HG03064 (cell line): ENCODE results near the gene UBXN11.
"Not testable (repeated sequence)": the region's sequence is repeated elsewhere in the genome, so short reads cannot be mapped to it uniquely, and the experiment has no call there.

Experiments used
- ATAC-seq: cut with Tn5 transposase; IDR thresholded peaks from one replicate; pipeline ENCODE4 v1.9.1; 2021; ENCODE audit warnings: low read depth; ENCODE audit not compliant: unreplicated experiment

UBXN11 gene

DNA sequence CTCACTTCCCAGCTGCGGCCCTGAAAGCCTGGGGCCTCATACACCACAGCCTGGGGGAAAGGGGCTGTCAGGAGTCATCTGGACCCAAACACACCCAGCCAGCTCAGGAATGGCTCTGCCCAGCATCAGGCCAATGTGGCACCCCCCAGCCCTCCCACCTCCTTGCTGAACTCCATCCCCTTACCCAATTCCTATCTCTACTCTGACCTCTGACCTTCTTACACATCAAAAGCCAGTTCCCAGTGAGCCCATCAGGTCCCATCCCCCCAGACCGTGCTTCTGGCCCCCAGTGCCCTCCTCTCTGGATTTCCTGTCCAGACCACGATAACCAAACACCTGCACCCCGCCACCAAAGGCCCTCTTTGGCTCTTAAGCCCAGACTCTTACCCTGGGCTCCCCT, 31.2 kb upstream of the UBXN11 start:
- ATAC-seq = no peak

DNA sequence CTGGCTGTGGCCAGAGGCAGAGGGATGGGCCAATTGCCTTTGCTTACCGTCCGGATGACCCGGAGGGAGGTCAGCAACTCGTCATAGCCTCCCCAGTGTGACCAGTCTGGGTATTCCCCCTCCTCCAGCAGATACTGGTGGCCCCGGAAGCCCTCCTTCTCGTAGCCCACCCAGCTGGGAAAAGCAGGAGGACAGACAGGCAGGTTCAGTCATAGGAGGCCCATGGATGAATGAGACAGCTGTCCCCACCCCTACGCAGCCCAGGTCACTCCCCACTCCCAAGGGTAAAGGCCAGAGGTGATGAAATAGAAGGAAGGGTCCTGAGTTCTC, 30.7 kb upstream of the UBXN11 start:
- no peak for ATAC-seq

DNA sequence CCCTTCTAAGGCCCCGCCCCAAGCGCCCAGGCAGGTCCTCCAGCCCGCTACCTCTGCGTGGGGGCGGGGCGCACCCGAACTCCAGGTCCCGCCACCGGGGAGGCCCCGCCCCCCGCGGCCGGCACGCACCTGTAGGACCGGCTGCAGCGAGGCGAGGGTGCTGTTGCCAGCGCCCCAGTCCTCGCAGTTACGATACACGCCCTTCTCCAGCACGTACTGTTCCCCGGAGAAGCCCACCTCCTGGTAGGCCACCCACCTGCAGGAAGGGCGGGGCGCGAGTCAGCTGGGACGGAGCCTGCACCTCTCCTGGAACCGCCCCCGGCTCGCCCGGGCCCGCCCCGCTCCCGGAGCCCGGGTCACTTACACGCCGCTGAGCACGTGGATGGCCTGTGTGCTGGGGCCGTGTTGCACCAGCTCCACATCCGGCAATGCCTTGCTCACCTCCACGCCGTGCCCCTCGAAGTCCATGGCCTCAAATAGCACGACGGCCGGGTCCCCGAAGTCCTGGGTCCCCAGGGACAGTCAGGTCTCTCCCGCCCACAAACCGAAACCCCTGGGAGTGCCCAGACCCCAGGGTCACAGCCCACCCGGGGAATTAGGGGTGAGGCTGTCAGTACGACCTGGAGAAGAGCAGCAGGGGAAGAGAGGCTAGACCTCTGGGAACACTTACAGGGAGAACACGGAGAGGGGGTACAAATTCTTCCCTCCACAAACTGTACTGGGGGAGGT, 30.2 kb upstream of the UBXN11 start:
- no peak for ATAC-seq

DNA sequence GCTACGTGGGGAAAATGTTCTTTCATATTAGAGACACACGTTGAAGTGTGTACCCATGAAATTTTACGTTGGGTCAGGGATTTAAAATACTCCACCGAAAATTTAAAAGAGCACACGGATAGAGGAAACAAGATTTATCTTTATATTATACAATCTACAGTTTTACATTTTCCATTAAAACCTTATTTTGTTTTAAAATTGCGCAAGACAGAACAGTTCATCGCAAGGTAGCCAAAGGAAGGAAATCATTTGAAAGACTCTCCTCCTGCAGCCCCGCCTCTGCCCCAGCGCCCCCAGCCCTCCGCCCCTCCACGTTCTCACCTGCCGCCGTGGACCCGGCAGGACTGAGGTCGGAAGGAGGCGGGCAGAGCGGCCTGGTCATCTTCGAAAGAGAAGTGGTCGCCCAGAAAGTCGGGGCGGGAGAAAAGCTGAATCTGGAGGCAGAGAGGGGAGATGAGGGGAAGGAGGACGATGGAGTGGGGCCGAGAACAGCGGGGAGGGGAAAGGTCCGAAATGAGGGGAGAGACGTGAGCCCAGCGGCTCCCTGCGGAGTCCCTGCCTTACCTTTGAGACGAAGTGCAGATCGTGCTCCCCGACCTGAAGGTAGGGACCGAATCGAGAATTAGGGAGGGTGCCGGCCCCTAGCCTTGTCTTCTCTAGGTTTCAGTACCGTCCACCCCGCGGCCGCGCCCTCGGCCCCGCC, 29.5 kb upstream of the UBXN11 start:
- no peak for ATAC-seq

DNA sequence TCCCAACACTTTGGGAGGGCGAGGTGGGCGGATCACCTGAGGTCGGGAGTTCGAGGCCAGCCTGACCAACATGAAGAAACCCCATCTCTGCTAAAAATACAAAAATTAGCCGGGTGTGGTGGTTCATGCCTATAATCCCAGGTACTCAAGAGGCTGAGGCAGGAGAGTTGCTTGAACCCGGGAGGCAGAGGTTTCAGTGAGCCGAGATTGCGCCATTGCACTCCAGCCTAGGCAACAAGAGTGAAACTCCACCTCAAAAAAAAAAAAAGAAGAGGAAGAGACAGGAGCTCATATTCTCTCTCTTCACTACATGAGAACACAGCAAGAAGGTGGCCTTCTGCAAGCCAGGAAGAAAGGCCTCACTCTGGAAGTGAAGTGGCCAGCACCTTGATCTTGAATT, 26.9 kb upstream of the UBXN11 start:
- not testable (repeated sequence) for ATAC-seq

DNA sequence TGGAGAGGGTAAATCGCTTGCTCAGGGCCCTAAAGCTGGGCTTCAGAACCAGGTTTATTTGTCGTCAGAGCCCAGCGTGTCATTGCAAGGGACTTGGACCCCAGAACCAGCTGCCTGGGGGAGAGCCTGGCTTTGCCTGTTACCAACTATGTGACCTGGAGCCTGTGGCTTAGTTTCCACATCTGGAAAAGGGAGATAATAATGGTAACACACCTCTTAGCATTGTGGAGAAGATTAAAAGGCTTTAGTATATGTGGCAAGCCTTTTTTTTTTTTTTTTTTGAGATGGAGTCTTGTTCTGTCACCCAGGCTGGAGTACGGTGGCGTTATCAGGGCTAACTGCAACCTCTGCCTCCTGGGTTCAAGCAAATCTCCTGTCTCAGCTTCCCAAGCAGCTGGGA, 23.8 kb upstream of the UBXN11 start:
- ATAC-seq = no peak

DNA sequence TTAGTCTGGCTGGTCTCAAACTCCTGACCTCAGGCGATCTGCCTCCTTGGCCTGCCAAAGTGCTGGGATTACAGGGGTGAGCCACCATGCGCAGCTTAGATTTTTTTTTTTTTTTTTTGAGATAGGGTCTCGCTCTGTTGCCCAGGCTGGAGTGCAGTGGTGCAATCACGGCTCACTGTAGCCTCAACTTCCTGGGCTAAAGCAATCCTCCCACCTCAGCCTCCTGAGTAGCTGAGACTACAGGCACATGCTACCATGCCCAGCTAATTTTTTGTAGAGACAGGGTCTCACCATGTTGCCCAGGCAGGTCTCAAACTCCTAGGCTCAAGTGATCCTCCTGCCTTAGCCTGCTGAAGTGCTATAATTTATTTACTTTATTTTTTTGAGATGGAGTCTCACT, 22.9 kb upstream of the UBXN11 start:
- ATAC-seq = not testable (repeated sequence)

DNA sequence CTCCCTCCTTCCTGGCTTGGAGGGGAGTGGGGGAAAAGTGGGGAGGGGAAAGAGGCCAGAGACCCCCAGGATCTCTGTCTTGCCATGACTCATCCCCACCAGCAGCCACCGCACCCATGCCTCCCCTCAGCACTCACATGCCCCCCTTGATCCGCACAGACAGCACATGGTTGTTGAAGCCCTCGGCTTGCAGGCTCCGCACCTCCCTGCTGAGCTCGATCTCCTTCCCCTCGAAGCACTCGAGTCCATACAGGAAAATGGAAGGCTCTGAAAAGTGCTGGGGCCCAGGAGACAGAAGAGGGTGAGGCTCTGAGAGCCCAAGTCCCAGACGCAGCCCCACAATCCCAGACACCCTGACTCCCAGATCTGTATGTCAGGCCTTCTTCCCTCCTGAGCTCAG, 22.2 kb upstream of the UBXN11 start:
- no peak for ATAC-seq

DNA sequence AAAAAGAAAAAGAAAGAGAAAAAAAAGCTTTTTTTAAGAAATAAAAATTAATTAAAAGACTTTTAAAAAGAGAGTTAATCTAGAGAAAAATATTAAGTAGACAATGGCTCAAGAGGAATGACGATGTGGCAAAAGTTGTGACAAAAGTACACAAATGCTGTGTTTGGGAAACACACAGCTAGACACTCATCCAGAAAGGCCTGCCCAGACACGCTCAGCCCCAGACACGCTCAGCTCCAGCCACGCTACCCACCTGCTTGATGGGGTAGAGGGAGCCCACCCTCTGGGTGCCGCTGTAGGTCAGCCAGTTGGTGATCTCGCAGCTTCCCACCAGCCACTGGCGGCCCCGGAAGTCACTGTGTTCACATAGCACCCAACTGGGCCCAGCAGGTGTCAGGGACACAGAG, 21.5 kb upstream of the UBXN11 start:
- ATAC-seq = no peak

DNA sequence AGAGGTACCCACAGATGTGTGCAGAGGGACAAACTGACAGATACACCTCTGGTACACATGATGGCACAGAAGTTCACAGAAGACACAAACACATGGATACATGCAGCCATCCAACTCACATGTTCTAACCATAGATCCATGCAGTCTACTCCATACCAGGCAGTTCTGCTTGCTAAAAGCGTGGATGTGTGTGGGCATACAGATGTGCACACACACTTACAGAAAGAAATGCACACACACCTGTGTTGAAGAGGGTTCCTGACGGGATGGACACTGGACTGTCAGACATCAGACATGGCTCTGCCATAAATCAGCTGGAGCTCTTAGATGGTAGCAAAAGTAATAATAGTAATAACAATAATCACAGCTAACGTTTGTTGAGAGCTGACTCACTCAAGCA, 18.1 kb upstream of the UBXN11 start:
- ATAC-seq = no peak

DNA sequence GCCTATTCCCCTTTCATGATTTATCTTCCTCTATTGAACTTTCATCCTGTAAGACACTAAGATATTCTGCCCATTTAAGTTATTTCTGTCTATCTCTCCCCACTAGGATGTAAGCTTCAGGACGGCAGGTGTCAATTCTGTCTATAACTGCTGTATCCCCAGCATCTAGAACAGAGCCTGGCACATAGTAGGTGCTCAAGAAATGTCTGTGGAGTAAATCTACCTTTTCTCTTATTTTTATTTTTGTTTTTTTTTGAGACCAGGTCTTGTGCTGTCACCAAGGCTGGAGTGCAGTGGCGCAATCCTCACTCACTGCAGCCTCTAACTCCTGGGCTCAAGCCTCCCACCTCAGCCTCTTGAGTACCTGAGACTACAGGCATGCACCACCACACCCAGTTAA, 16.9 kb upstream of the UBXN11 start:
- ATAC-seq = no peak

DNA sequence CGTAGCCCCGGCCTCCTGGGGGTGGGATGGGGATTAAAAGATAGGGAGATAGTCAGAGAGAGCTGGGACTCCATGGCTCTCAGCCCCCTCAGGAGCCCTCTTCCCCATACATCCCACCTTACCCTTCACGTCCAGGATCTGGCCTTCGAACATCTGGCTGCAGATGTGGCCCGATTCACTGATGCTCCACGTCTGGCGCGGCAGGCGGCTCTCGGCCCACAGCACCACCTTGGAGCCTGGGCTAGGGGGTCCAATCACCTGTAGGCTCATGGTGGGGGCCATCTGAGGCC, 15.6 kb upstream of the UBXN11 start:
- no peak for ATAC-seq

DNA sequence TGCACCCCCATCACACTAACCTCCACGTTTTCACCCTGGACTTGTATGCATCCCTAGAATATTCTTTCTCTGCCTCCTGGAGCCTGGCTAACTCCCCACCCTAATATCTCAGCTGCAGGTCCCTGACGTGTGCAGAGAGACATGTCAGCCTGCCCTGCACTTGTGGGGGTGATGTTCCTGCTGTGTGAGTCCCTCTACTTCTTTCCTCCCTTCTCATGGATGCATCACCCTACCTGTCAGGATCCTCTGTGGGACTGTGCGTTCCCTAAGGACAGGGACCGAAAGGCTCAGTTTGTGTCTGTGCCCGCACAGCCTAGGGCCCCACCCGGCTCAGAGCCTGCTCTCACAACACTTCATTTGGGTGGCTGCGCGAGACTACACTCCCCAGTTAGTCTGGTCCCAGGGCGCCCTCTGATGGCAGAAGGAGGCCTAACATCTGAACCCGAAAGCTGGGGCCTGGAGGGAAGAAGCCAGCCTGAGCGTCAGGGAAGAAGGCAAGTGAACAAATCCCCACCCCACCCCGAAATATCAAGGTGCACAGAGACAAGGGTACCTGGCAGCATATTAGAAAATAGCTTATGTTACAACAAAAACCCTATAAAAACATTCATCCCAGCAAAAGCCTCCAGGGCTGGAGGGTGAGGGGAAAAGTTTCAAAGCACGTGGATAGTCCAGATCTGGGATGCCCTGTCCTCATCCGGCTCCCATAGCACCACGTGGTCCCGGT, 15.0 kb upstream of the UBXN11 start:
- no peak for ATAC-seq

DNA sequence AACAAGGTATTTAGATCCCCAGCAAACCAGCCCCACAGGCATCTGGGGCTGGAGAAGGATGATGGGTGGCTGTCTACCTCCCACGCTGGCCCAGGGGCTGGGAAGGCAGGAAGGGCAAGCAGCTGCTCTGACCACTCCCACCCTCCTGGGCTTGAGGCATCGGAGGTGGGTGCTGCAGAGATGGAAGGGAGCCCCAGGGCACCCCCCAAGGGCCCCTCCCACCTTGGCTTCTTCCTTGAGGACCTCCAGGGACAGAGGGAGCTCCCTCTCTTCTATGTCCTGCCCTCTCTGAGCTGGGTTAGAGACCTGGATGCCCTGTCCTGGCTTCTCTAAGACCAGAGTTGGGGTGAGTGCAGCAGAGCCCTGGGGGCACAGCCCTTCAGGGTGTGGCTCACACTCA, 14.5 kb upstream of the UBXN11 start:
- no peak for ATAC-seq

DNA sequence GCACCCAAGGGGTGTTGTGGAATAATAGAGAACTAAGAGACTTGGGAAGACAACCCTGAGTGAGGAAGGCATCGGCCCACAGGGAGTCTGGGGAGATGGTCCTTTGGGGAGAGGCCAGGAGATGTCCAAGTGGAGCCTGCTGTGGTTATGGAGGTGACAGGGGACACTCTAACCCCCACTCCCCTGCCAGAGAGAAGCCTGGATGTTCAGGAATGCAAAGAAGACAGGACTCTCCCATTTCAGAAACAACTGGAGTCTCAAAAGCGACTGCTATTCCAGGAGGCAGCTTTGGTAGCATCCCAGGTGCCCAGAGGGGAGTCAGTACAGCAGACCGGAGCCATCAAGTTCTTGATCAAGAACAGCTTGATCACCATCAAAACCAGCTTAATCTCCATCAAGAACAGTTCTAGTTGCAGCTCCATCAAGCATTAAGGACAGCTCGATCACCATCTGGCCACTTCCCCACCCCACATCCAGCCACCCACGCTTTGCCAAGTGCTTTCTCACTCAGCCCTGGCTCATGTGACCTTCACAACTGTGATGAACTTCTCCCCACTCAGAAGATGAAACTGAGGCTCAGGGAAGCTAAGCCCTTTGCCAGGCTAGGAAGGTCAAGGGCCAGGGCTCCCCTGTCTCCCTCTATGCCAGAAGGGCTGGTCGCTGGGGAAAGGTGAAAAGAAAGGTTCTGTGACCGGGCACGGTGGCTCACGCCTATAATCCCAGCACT, 12.1 kb upstream of the UBXN11 start:
- no peak for ATAC-seq

DNA sequence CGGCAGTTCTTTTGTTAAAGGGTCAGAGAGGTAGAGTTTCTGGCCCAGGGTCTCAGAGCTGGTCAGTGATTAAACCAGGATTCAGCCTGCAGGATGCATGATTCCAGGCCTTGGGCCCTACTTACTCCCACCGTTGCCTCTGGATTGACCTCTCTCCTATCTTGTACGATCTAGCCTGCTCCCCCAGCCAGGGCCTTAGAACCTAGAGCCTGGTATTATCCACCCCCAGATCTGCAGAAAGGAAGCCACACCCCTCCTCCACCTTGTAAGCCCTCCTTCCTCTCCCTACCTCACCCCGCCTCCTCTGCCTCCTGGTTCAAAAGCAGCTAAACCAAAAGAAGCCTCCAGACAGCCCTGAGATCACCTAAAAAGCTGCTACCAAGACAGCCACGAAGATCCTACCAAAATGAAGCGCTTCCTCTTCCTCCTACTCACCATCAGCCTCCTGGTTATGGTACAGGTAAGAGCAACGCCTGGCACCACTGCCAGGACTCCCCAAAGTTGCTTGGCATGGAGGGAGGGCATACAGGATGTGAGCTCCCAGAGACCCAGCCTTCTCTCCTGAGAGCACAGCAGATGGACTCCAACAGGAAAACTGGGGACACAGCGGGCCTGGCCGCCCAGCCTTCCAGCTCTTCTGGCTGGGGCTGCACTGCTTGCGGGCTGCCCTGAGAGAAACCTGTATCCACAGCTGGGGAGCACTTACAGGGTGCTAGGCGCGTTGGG, 11.3 kb upstream of the UBXN11 start, which contains the start of gene CD52:
TSS of gene CD52 (plus strand) at position 347 of the 726 bp plus-strand sequence. CDS start at position 407, 60 bp downstream.
- peak; percentile 41 for ATAC-seq

DNA sequence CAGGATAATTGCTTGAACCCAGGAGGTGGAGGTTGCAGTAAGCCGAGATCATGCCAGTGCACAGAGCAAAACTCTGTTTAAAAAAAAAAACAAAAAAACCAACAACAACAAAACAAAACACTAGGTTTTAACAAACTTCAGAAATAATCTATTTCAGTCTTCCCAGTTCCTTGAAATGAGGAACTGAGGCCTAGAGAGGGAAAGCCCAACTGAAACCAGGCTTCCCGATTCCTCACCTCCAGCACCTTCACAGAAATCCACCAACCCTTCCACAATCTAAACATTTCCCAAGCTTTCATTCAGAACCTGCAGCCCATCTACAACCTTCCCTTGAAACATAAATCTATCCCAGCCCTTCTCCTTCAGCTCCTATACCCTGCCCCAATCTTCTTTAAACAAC, 10.7 kb upstream of the UBXN11 start:
- ATAC-seq = no peak

DNA sequence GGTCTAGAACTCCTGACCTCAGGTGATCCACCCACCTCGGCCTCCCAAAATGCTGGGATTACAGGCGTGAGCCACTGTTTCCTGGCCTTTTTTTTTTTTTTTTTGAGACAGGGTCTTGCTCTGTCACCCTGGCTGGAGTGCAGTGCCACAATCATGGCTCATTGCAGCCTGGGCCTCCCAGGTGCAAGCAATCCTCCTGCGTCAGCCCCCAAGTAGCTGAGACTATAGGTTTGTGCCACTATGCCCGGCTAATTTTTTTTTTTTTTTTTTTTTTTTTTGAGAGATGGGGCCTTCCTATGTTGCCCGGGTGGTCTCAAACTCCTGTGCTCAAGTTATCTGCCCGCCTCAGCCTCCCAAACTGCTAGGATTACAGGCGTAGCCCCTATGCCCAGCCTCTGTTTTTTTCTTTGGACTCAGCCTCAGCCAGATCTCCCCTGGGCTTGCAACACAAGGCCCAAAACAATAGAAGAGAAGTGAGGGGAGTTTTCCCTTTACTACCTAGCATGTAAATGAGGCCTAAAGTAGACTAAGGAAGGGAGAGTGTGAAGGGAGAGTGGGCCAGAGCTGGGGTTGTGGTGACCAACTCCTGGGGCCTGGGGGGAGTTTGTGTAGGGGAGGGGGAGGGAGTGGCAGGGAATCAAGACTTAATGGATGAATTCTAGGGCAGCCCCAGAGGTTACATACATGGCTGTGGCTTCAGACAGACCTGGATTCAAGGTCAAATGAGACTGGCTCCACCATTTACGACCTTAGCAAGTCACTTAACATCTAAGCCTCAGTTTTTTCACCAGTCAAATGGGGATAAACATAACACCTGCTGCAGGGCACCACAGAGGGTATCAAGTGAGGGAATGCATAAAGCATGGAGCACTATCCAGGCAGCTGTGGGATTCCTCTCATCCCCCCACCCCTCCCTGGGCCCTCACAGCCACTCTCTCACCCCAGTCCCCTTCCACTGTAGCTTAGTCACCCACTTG, 9.7 kb upstream of the UBXN11 start:
- ATAC-seq = no peak

DNA sequence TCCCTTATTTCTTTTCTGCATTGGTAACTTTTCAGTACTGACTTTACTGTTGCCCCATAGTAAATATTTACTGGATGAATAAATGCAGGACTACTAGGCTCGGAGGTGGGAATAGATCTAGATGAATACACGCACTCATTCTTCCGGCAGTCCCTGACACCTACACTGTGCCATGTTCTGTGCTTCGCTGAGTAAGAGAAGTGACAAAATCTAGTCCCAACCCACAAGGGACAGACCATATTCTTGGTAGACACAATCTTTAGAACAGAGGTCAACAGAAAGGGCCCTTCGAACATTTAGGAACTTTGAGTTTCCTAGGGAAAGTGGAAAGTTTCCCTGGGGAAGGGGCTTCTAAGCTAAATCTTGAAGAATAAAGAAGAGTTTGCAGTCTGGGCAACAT, 8.1 kb upstream of the UBXN11 start:
- no peak for ATAC-seq
